ENCODE data around the gene VAPB. TPM values are rescaled to one million over a fixed set of nuclear protein-coding genes. Genes with fewer than 3 reads are reported as not detected.

Gene VAPB
- polyA plus RNA-seq, 1 experiment = 43.8 TPM

DNA sequence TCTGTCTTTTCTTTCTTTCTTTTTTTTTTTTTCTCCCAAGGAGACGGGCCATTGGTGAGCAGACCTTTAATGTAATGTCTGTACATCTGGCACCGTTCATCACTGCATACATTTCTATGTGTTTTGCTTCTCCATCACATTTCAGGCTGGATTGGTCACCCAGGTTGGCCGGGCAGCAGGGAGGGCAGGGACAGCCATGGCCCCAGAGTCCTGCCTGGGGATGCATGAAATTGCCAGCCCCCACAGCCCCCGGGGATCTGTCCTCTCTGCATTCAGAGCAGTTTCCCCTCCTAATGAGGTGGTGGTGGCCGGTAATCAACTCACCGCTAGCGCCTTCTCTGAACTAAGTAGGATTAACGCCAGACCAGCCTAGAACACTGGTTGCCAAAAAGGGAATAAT is 75.8 kb downstream of the VAPB start:
- DNase-seq (ENCODE audit: low read depth, low spot score) = no peak
- no peak overlapping the region for H3K4me3 ChIP-seq (ENCODE audit: low read depth, low read length)
- no peaks in the 10 kb centered on the region for H3K27me3 ChIP-seq (ENCODE audit: control insufficient read depth, insufficient read depth, low read length)
- ChIA-PET POLR2A (no interaction called here), CTCF (no interaction called here)
- no peak for TF ChIP-seq CTCF (IDR thresholded peaks at IDR 0.05; ENCODE audit: low read depth, low read length)
- no peaks in the 10 kb centered on the region; the same call in 1 of the 2 replicates for H3K9me3 ChIP-seq (ENCODE audit: control insufficient read depth, insufficient read depth, low read length)
- H3K27ac ChIP-seq (ENCODE audit: low read depth, low read length) = no peak overlapping the region

DNA sequence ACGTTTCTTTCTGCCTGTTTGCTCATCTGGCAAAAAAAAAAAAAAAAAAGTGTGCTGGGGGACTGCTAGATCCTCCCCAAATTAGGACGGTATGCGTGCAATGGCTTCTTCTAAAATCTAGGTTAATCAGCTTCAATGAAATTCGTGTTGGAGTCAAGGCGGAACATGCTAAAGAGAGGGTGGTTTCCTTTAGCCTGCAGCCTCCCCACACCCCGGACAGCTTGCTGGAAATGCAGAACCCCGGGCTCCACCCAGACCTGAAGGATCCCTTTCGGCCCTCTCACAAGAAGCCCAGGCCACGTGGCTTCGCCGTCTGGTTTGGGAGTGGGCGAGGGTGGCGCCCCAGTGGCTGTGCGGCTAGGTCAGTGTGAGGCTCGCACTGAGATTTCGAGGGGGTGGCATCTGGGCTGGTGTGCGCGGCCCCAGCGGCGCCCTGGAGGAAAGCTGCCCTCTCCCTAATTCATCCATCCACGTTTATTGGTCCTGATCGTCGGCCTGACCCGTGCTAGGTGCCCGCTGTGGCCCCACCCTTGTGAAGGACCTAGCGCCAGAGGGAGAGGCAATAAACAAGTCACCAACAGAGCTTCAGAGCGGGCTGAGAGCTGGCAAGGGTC is 77.2 kb downstream of the VAPB start:
- ChIA-PET CTCF (no interaction called here), POLR2A (interaction anchor here (0.6 kb wide), 1 partner anchor 46 kb away, joined by 3 read pairs; no protein-coding TSS in a partner anchor)
- H3K4me3 ChIP-seq (ENCODE audit: low read depth, low read length) = no peak overlapping the region
- no peak overlapping the region for H3K27ac ChIP-seq (ENCODE audit: low read depth, low read length)
- DNase-seq (ENCODE audit: low read depth, low spot score) = no peak
- TF ChIP-seq CTCF (IDR thresholded peaks at IDR 0.05; ENCODE audit: low read depth, low read length) = no peak
- no peaks in the 10 kb centered on the region; the same call in 1 of the 2 replicates for H3K9me3 ChIP-seq (ENCODE audit: control insufficient read depth, insufficient read depth, low read length)
- H3K27me3 ChIP-seq (ENCODE audit: control insufficient read depth, insufficient read depth, low read length) = no peaks in the 10 kb centered on the region

DNA sequence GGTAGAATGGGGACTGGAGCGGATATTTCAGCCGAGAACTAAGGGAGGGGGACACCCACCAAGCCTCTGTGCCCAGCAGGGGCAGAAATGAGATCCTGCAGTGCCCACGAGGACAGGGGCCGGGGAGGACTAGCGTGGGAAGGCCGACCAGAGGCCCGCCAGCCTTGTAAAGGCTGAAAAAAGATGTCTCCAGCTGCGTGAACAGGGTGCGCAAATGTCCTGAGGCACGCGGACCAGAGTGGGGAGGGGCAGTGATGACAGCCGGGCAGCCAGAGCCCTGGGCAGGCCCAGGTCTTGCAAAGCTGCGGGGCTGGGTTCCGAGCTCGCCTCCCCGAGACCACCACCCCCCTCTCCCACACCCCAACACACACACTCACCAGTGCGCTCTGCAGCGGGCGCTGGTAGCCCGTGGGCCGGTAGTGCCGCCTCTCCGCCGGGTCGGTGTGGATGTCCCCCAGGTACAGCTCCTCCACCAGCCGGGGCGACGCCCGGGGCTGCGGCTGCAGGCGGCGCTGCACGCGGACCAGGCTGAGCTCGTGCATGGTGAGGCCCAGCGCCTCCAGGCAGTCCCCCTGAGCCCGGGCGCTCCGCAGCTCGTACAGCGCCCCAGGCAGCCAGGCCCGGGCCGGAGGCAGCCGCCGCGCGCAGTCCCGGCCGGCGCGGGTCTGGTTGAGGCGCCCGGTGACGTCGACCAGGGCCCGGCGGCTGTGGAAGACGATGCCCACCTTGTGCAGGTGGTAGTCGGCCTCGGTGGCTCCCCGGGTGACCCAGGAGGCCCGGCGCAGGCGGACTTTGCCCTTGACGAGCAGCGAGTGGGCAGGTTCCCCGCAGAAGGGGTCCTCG is 77.9 kb downstream of the VAPB start:
- no peaks in the 10 kb centered on the region for H3K27me3 ChIP-seq (ENCODE audit: control insufficient read depth, insufficient read depth, low read length)
- no peaks in the 10 kb centered on the region; the same call in 1 of the 2 replicates for H3K9me3 ChIP-seq (ENCODE audit: control insufficient read depth, insufficient read depth, low read length)
- ChIA-PET CTCF (interaction anchor here (0.6 kb wide), 1 partner anchor 13 kb away, joined by 4 read pairs; no protein-coding TSS in a partner anchor), POLR2A (no interaction called here)
- no peak for DNase-seq (ENCODE audit: low read depth, low spot score)
- no peak overlapping the region for H3K4me3 ChIP-seq (ENCODE audit: low read depth, low read length)
- no peak overlapping the region for H3K27ac ChIP-seq (ENCODE audit: low read depth, low read length)
- TF ChIP-seq CTCF (IDR thresholded peaks at IDR 0.05; ENCODE audit: low read depth, low read length) = no peak

DNA sequence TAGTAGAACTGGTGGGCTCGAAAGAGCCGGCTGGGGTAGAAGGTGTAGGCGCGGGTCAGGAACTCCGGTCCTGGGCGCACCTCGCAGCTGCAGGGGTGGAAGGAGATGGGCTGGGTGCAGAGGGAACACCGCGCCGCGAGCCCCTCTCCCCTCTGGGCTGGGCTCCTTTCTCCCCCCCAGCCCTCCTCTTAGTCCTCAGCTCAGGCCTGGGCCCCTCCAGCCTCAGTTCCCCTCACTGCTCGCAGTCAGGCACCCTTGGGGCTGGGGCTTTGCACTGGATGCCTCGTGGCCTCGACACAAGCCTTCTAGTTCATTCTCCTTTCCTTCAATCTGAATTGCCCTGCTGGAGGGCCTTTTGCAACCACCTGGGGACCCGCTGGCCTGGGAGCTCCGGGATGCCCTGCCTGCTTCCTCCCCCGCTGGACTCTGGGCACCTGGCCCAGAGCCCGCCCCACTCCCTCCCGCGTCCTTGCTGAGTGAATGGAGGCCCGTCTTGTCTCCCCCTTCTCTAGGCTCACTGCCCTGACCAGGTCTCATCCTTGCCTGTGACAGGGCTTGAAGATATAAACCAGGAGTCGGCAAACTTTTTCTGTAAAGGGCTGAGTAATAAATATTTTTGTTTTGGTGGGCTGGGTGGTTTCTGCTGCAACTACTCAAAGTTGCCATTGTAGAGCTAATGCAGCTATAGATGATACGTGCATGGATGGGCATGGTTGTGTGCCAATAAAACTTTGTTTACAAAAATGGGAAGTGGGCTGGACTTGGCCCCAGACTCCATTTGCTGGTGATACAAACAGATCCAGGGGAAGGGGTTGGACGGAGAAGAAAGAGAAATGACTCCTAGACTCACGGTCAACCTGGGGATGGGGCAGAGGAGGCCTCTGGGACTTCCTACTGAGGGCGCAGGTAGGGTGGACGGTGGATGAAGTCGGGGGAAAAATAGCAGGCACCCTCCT is 78.8 kb downstream of the VAPB start:
- POLR2A ChIA-PET = interaction anchor here (0.7 kb wide), 1 partner anchor 43 kb away, joined by 3 read pairs; no protein-coding TSS in a partner anchor
- Histone ChIP-seq H3K27ac (ENCODE audit: low read depth, low read length) (no peak overlapping the region), H3K9me3 (ENCODE audit: control insufficient read depth, insufficient read depth, low read length) (no peaks in the 10 kb centered on the region; the same call in 1 of the 2 replicates), H3K27me3 (ENCODE audit: control insufficient read depth, insufficient read depth, low read length) (no peaks in the 10 kb centered on the region), H3K4me3 (ENCODE audit: low read depth, low read length) (no peak overlapping the region)
- no peak for TF ChIP-seq CTCF (IDR thresholded peaks at IDR 0.05; ENCODE audit: low read depth, low read length)
- CTCF ChIA-PET = interaction anchor here (0.6 to 0.8 kb wide), 2 partner anchors 12 to 20 kb away, joined by 4 to 5 read pairs; no protein-coding TSS in a partner anchor
- no peak for DNase-seq (ENCODE audit: low read depth, low spot score)
